Mucosa of descending colon (tissue), 3 donors: ENCODE measurements around the gene ELF5. TPM values are rescaled to one million over a fixed set of nuclear protein-coding genes. Genes with fewer than 3 reads are reported as not detected.

Experiments used
- ATAC-seq: fragments of 200-7000 bp; cut with Tn5 transposase; one replicate; pipeline ENCODE4 v1.9.1; 2020; ENCODE audit warnings: mild to moderate bottlenecking, moderate library complexity
- DNase-seq, 3 donors: peaks; one replicate each; pipeline ENCODE4 v3.0.0-alpha.2; 2020
- H3K36me3 ChIP-seq: fragments of 200-600 bp; one replicate; pipeline ENCODE4 v1.8.0; 2021; ENCODE audit warnings: low read depth, mild to moderate bottlenecking
- H3K4me1 ChIP-seq: fragments of 200-600 bp; one replicate; pipeline ENCODE4 v1.8.0; 2021; ENCODE audit warnings: low read depth, mild to moderate bottlenecking
- H3K4me3 ChIP-seq: fragments of 200-600 bp; one replicate; pipeline ENCODE4 v1.8.0; 2021; ENCODE audit warnings: mild to moderate bottlenecking
- H3K9me3 ChIP-seq: fragments of 200-600 bp; one replicate; pipeline ENCODE4 v1.8.0; 2021; ENCODE audit warnings: mild to moderate bottlenecking
- intact Hi-C, 2 donors: fragments of 100-400 bp; cut with DNase I in 1 of 2; cut with micrococcal nuclease in 1 of 2; formaldehyde crosslinking; loops; one replicate each; pipeline versions ENCODE4 v1.11.0 to v1.11.1; 2022; cut with DNase I, micrococcal nuclease
- total RNA-seq, 3 donors: library from RNA; stranded (reverse); fragmentation: NEBNext Ultra II Directional in 2 of 3; extraction: Animal tissue kit (Norgen Biotek cat#: 25700) in 2 of 3; gene quantifications; one replicate each; pipeline versions ENCODE4 v1.2.1 to v1.2.4, GENCODE V29; 2021 to 2023
- TF ChIP-seq, protein P1 (sequence below): fragments of 200-600 bp; IDR thresholded peaks from one replicate; pipeline ENCODE4 v1.8.0; 2022; ENCODE audit warnings: antibody characterized with exemption, mild to moderate bottlenecking
- donor health status: DM: no; HTN: no; CAD: no; lungs with moderate emphysema.
- donor health status: DM: no; HTN: no; CAD: no.
- donor health status: DM: no; HTN: yes; CAD: no.

Gene ELF5
- total RNA-seq, 3 donors from 2014 or later = not detected

DNA sequence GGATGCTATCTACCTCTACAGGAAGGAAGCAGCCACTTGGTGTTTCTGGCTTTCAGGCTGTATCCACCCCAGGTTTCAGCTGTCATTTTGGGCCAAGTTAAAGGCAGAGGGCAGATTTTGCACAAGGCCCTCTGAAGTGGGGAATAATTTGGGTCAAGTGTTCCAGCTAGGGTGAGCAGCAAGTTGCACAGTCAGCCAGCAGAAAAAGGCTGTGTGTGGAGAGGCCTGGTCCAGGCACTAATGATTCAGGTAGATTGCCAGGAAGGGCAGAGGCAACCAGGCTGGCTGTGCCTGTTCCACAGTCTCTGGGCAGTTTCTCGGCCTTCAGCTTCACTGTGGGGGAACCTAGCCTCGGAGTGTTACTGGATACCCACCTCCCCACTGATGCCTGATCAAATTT, 8.6 kb upstream of the ELF5 start:
- Histone ChIP-seq H3K36me3 (no peaks in the 10 kb centered on the region), H3K9me3 (no peaks in the 10 kb centered on the region), H3K4me3 (no peak overlapping the region), H3K4me1 (no peaks in the 10 kb centered on the region)
- DNase-seq = no peak
- TF ChIP-seq, protein P1, sequence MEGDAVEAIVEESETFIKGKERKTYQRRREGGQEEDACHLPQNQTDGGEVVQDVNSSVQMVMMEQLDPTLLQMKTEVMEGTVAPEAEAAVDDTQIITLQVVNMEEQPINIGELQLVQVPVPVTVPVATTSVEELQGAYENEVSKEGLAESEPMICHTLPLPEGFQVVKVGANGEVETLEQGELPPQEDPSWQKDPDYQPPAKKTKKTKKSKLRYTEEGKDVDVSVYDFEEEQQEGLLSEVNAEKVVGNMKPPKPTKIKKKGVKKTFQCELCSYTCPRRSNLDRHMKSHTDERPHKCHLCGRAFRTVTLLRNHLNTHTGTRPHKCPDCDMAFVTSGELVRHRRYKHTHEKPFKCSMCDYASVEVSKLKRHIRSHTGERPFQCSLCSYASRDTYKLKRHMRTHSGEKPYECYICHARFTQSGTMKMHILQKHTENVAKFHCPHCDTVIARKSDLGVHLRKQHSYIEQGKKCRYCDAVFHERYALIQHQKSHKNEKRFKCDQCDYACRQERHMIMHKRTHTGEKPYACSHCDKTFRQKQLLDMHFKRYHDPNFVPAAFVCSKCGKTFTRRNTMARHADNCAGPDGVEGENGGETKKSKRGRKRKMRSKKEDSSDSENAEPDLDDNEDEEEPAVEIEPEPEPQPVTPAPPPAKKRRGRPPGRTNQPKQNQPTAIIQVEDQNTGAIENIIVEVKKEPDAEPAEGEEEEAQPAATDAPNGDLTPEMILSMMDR = no peak
- intact Hi-C loops = no loop called here
- ATAC-seq = no peak

DNA sequence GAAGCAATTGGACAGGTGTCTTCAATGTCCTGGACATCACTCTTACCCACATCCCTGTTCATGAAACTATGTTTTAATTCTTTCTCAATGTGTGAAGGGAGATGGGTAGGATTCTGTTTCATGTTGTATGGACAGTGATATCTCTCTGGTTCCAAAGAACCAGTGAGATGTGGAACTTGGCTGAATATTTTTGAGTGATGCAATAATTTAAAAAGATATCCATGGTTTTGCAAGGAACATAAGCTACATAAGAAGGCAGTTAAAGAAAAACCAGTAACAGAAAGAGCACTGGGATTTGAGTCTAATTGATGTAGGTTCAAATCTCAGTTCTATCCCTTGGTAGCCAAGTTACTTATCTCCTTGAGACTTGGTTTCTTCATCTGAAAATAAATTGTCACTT, 7.7 kb upstream of the ELF5 start:
- ATAC-seq = no peak
- intact Hi-C loops = no loop called here
- TF ChIP-seq, protein P1 = no peak
- H3K4me3 ChIP-seq = no peak overlapping the region
- no peaks in the 10 kb centered on the region for H3K9me3 ChIP-seq
- no peaks in the 10 kb centered on the region for H3K4me1 ChIP-seq
- no peaks in the 10 kb centered on the region for H3K36me3 ChIP-seq
- no peak for DNase-seq

DNA sequence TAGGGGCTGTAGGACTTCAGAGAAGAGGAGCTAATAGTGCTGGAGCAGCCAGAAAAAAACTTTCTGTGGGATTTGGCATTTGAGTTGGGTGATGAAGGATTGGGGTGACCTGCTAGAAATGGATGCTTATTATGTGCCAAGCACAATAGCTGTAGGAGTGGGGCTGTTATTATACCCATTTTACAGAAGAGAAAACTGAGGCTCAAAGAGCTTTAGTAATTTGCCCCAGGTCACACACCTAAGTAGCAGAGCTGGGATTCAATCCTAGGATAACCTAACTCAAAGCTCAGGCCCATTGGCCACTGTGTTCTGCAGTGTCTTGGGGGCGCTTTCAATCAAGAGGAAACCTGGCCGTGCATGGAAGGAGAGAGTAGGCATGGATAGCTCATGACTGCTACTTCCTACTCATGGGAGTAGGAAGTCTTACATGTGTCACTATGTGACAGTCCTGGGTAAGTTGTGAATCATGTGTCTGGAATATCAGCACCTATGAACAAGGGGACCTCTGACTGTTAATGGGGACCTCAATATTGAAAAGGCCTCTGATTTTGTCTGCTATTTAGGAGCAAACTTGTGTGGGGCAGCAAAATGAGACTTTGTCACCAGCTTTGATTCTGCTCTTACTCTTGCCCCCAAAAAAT, 6.1 kb upstream of the ELF5 start:
- TF ChIP-seq, protein P1 = no peak

DNA sequence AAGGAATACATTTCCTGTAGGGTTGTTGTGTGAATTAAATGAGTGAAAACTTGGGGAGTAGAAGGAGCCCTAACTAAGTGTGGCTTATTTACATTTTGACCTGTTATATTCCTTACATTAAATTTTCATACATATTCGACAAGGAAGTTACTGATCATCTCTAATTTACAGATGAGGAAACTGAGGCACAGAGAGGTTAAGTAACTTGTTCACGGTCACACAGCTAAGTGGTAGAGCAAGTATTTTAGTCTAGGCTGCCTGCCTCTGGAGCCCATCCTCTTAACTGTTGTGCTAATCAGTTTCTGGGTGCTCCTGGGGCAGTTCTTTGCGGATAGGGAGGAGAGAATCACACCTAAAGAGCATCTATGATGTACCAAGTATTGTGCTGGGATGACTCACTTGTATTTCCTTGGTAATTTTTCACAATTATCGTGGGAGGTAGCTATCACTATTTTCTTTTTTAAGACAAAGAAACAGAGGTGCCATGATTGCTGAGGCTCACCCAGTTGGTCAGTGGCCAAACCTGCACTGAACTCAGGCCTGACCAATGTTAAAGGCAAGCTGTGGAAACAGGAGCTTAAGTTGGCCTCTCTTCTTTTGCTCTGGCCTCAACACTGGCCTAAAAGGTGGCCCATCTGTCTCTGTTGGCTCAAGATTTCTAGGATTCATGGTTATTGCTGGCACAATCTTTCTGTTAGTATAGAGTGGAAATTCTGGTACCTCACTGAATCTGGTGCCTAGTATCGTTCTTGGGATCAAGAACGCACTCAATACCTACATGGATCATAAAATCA, 2.9 kb upstream of the ELF5 start:
- intact Hi-C loops = no loop called here
- H3K9me3 ChIP-seq = no peaks in the 10 kb centered on the region
- DNase-seq (no peak), ATAC-seq (no peak)
- no peaks in the 10 kb centered on the region for H3K4me1 ChIP-seq
- no peaks in the 10 kb centered on the region for H3K36me3 ChIP-seq
- TF ChIP-seq, protein P1 = no peak
- H3K4me3 ChIP-seq = no peak overlapping the region

More for the DNA sequence above, 6.1 kb upstream of the ELF5 start:
- Histone ChIP-seq H3K9me3 (no peaks in the 10 kb centered on the region), H3K4me3 (no peak overlapping the region), H3K36me3 (no peaks in the 10 kb centered on the region), H3K4me1 (no peaks in the 10 kb centered on the region)
- ATAC-seq (no peak), DNase-seq (no peak)
- intact Hi-C loops = no loop called here

DNA sequence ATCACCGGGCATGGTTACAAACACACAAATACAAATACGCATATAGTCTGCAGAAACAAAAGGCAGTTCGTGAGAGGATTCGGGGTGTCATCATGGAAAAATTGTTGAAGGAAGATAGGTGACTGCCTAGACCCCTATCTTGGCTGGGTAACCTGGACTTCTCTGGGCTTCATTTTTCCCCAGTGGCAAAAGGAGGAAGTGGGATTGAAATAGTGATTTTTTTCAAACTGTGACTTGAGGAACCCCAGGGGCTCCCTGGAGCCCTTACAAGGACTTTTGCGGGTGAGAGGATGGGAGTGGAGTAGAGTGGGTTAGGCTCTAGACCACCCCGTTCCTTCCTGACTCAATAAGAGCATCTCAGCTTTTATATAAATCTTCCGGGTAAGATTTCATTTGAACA, 1.0 kb upstream of the ELF5 start:
- Histone ChIP-seq H3K36me3 (no peaks in the 10 kb centered on the region), H3K4me3 (no peak overlapping the region), H3K4me1 (no peaks in the 10 kb centered on the region), H3K9me3 (no peaks in the 10 kb centered on the region)
- TF ChIP-seq, protein P1 = no peak
- intact Hi-C loops = no loop called here
- DNase-seq (no peak), ATAC-seq (no peak)
